HepG2 (cell line): Measurements from ENCODE around the gene MBLAC1. TPM values are rescaled to one million over a fixed set of nuclear protein-coding genes. Genes with fewer than 3 reads are reported as not detected.

Experiments used
- ARNT ChIP-seq: fragments of 450-650 bp; IDR thresholded peaks from 2 replicates; pipeline ENCODE4 v1.6.1; 2017
- ATF4 ChIP-seq, 2 experiments: fragments of 450-650 bp in 1 of 2; sonication (generic) in 1 of 2; formaldehyde crosslinking; IDR thresholded peaks; 2 replicates each; pipeline versions ENCODE4 v1.5.0 to v1.8.0; 2020 to 2022; ENCODE audit warnings: mild to moderate bottlenecking in 1 of 2, missing genetic modification reagents in 1 of 2
- EEA1 ChIP-seq: sonication (generic); formaldehyde crosslinking; IDR thresholded peaks from 2 replicates; pipeline ENCODE4 v1.5.1; 2020; ENCODE audit warnings: mild to moderate bottlenecking, missing genetic modification reagents, borderline replicate concordance
- HNF1B ChIP-seq: sonication (generic); formaldehyde crosslinking; IDR thresholded peaks from 2 replicates; pipeline ENCODE4 v1.5.1; 2020; ENCODE audit warnings: mild to moderate bottlenecking, moderate library complexity, missing genetic modification reagents
- MBNL3 ChIP-seq: fragments of 250-450 bp; sonication (Bioruptor Pico); conservative IDR thresholded peaks from 2 replicates; pipeline ENCODE4 v1.8.0; 2022; ENCODE audit warnings: mild to moderate bottlenecking, inconsistent platforms
- MXD3 ChIP-seq: IDR thresholded peaks from 2 replicates; pipeline ENCODE4 v1.6.1; 2016; ENCODE audit warnings: mild to moderate bottlenecking, missing biosample characterization, missing genetic modification reagents
- NFKB2 ChIP-seq: sonication (generic); formaldehyde crosslinking; IDR thresholded peaks from 2 replicates; pipeline ENCODE4 v1.4.0; 2020; ENCODE audit warnings: missing genetic modification reagents, borderline replicate concordance
- PCBP2 ChIP-seq: fragments of 200-400 bp; formaldehyde crosslinking; optimal IDR thresholded peaks from 2 replicates; pipeline ENCODE3; 2018; ENCODE audit warnings: low read length, low read depth; ENCODE audit not compliant: poor library complexity, severe bottlenecking
- SOX5 ChIP-seq: IDR thresholded peaks from 2 replicates; pipeline ENCODE4 v1.6.1; 2016; ENCODE audit warnings: borderline replicate concordance
- SP4 ChIP-seq: sonication (generic); formaldehyde crosslinking; IDR thresholded peaks from 2 replicates; pipeline ENCODE4 v1.8.1; 2023; ENCODE audit warnings: mild to moderate bottlenecking, missing genetic modification reagents
- SSRP1 ChIP-seq: IDR thresholded peaks from 2 replicates; pipeline ENCODE4 v1.6.1; 2016; ENCODE audit warnings: control low read depth
- TEAD3 ChIP-seq: optimal IDR thresholded peaks from 2 replicates; pipeline ENCODE3; 2016; ENCODE audit warnings: borderline replicate concordance
- ZFP36L1 ChIP-seq: sonication (generic); formaldehyde crosslinking; IDR thresholded peaks from 2 replicates; pipeline ENCODE4 v1.8.0; 2022; ENCODE audit warnings: mild to moderate bottlenecking, missing genetic modification reagents, moderate library complexity
- ZNF234 ChIP-seq: sonication (generic); formaldehyde crosslinking; conservative IDR thresholded peaks from 2 replicates; pipeline ENCODE4 v1.5.1; 2020; ENCODE audit warnings: mild to moderate bottlenecking, missing genetic modification reagents
- ZNF501 ChIP-seq: sonication (generic); formaldehyde crosslinking; IDR thresholded peaks from 2 replicates; pipeline ENCODE4 v1.5.1; 2020; ENCODE audit warnings: mild to moderate bottlenecking, moderate library complexity, missing genetic modification reagents
- ZNF503 ChIP-seq: sonication (generic); formaldehyde crosslinking; IDR thresholded peaks from 2 replicates; pipeline ENCODE4 v1.4.0; 2020; ENCODE audit warnings: missing genetic modification reagents
- ZNF75D ChIP-seq: sonication (generic); formaldehyde crosslinking; IDR thresholded peaks from 2 replicates; pipeline ENCODE4 v1.8.1; 2023; ENCODE audit warnings: missing genetic modification reagents, mild to moderate bottlenecking, borderline replicate concordance
- ZNF775 ChIP-seq: sonication (generic); formaldehyde crosslinking; IDR thresholded peaks from 2 replicates; pipeline ENCODE4 v1.4.0; 2020; ENCODE audit warnings: missing genetic modification reagents, mild to moderate bottlenecking, moderate library complexity, borderline replicate concordance
- ZNF878 ChIP-seq: sonication (generic); formaldehyde crosslinking; IDR thresholded peaks from 2 replicates; pipeline ENCODE4 v1.8.1; 2023; ENCODE audit warnings: mild to moderate bottlenecking, missing genetic modification reagents, moderate library complexity
- ZSCAN25 ChIP-seq: sonication (generic); formaldehyde crosslinking; IDR thresholded peaks from 2 replicates; pipeline ENCODE4 v1.8.0; 2022; ENCODE audit warnings: mild to moderate bottlenecking, missing genetic modification reagents
- polyA plus RNA-seq, 8 experiments: library from polyadenylated mRNA; depleted of rRNA in 3 of 8; stranded (reverse) in 7 of 8; unstranded in 1 of 8; fragments of >200 nt; fragmentation: Illumina TruSeq in 4 of 8; extraction: Trizol in 4 of 8; gene quantifications; 2 replicates each; pipeline versions ENCODE4 v1.2.1 to v1.2.3, GENCODE V29; 2011 to 2016; ENCODE audit warnings: low read depth in 4 of 8, missing spikeins in 1 of 8, mixed read lengths in 1 of 8; ENCODE audit not compliant: insufficient read depth in 1 of 8
- total RNA-seq, 5 experiments: library from RNA; depleted of rRNA; stranded (reverse); fragments of >200 nt; fragmentation: Illumina TruSeq; extraction: Trizol; gene quantifications; 2 replicates each; pipeline ENCODE4 v1.2.3, GENCODE V29; 2016; ENCODE audit warnings: low read depth in 1 of 5
- TF ChIP-seq, protein P1 (sequence below): sonication (generic); formaldehyde crosslinking; IDR thresholded peaks from 2 replicates; pipeline ENCODE4 v1.4.0; 2020; ENCODE audit warnings: missing genetic modification reagents
- TF ChIP-seq, protein P2 (sequence below): IDR thresholded peaks from 2 replicates; pipeline ENCODE4 v1.6.1; 2016; ENCODE audit warnings: control low read depth
- TF ChIP-seq, protein P3 (sequence below): sonication (generic); formaldehyde crosslinking; IDR thresholded peaks from 2 replicates; pipeline ENCODE4 v1.5.0; 2020; ENCODE audit warnings: missing genetic modification reagents

MBLAC1 gene
- total and polyA plus RNA-seq, 2 of the 13 experiments (the other 11 are each of a cell fraction or from before 2014, with no cell fraction given) = 0.79 to 2.1 TPM

DNA sequence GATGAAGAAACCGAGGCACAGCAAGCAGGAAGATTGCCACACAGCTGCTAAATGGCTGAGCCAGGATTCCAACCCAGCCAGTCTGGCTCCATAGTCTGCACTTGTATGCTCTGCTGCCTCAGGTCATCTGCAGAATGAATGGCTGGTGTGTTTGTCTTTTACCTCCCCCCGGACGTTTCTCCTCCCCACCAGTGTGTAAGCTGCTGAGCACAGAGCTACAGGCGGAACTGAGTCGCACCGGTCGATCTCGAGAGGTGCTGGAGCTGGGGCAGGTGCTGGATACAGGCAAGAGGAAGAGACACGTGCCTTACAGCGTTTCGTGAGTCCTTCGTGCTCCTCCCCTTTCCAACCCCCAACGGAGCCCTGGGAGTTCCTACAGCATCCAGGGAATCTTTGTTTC is 4.7 kb upstream of the MBLAC1 start (continued):
- TF ChIP-seq EEA1 (CRISPR knock-in tag) = no peak
- TF ChIP-seq, protein P1, sequence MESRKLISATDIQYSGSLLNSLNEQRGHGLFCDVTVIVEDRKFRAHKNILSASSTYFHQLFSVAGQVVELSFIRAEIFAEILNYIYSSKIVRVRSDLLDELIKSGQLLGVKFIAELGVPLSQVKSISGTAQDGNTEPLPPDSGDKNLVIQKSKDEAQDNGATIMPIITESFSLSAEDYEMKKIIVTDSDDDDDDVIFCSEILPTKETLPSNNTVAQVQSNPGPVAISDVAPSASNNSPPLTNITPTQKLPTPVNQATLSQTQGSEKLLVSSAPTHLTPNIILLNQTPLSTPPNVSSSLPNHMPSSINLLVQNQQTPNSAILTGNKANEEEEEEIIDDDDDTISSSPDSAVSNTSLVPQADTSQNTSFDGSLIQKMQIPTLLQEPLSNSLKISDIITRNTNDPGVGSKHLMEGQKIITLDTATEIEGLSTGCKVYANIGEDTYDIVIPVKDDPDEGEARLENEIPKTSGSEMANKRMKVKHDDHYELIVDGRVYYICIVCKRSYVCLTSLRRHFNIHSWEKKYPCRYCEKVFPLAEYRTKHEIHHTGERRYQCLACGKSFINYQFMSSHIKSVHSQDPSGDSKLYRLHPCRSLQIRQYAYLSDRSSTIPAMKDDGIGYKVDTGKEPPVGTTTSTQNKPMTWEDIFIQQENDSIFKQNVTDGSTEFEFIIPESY = no peak
- TF ChIP-seq, protein P2, sequence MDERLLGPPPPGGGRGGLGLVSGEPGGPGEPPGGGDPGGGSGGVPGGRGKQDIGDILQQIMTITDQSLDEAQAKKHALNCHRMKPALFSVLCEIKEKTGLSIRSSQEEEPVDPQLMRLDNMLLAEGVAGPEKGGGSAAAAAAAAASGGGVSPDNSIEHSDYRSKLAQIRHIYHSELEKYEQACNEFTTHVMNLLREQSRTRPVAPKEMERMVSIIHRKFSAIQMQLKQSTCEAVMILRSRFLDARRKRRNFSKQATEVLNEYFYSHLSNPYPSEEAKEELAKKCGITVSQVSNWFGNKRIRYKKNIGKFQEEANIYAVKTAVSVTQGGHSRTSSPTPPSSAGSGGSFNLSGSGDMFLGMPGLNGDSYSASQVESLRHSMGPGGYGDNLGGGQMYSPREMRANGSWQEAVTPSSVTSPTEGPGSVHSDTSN = no peak
- peak; percentile 62 for TF ChIP-seq SOX5 (CRISPR knock-in tag)
- no peak for TF ChIP-seq ZNF75D (CRISPR knock-in tag)
- no peak for TF ChIP-seq ZNF234 (CRISPR knock-in tag)
- TF ChIP-seq, protein P3, sequence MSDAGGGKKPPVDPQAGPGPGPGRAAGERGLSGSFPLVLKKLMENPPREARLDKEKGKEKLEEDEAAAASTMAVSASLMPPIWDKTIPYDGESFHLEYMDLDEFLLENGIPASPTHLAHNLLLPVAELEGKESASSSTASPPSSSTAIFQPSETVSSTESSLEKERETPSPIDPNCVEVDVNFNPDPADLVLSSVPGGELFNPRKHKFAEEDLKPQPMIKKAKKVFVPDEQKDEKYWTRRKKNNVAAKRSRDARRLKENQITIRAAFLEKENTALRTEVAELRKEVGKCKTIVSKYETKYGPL (CRISPR knock-in tag) = no peak
- TF ChIP-seq MXD3 = no peak
- no peak for TF ChIP-seq SP4 (CRISPR knock-in tag)
- peak; percentile 67 for TF ChIP-seq TEAD3
- no peak for TF ChIP-seq ZFP36L1
- no peak for TF ChIP-seq ZNF878 (CRISPR knock-in tag)
- TF ChIP-seq ZNF775 (CRISPR knock-in tag) = no peak
- peak; percentile 75; the same call in 1 of the 2 replicates for TF ChIP-seq SSRP1 (CRISPR knock-in tag)
- no peak for TF ChIP-seq ATF4 (CRISPR knock-in tag; IDR thresholded peaks at IDR 0.05)
- TF ChIP-seq ZNF503 (CRISPR knock-in tag) = no peak
- no peak for TF ChIP-seq PCBP2
- TF ChIP-seq NFKB2 = 0 out of 2 replicates have a peak, but pooled peaks have one; percentile 11
- TF ChIP-seq MBNL3 (CRISPR knock-in tag) = no peak
- TF ChIP-seq ZSCAN25 = no peak
- 0 out of 2 replicates have a peak, but pooled peaks have one; percentile 11 for TF ChIP-seq HNF1B (CRISPR knock-in tag)
- TF ChIP-seq ARNT = no peak
- no peak for TF ChIP-seq ZNF501 (CRISPR knock-in tag)
